Esophagus muscularis mucosa (tissue), 4 donors: Measurements from ENCODE around the gene HYAL1. TPM values are rescaled to one million over a fixed set of nuclear protein-coding genes. Genes with fewer than 3 reads are reported as not detected.

Source experiments
- DNase-seq: peaks from one replicate; pipeline ENCODE4 v3.0.0-alpha.2; 2017; ENCODE audit errors: extremely low spot score
- H3K27ac ChIP-seq, 4 donors: fragments of 200-600 bp; sonication (generic); replicated peaks in 1 of 4; 1 replicate in 3 of 4; 2 replicates in 1 of 4; pipeline ENCODE4 v1.5.1; 2016 to 2019; ENCODE audit warnings: mild to moderate bottlenecking in 1 of 4
- H3K27me3 ChIP-seq, 4 donors: fragments of 200-600 bp; sonication (generic); one replicate each; pipeline versions ENCODE4 v1.5.1 to v1.6.0; 2016 to 2019
- H3K36me3 ChIP-seq, 4 donors: fragments of 200-600 bp; sonication (generic); one replicate each; pipeline ENCODE4 v1.5.1; 2016 to 2019
- H3K4me1 ChIP-seq, 4 donors: fragments of 200-600 bp; sonication (generic); one replicate each; pipeline ENCODE4 v1.5.1; 2016 to 2019
- H3K4me3 ChIP-seq, 4 donors: fragments of 200-600 bp; sonication (generic); 1 replicate in 2 of 4; 2 replicates in 2 of 4; pipeline ENCODE4 v1.5.1; 2016 to 2019; ENCODE audit warnings: mild to moderate bottlenecking in 4 of 4, moderate library complexity in 1 of 4
- H3K9me3 ChIP-seq, 4 donors: fragments of 200-600 bp; sonication (generic); 1 replicate in 3 of 4; 2 replicates in 1 of 4; pipeline ENCODE4 v1.5.1; 2016 to 2019
- CTCF ChIP-seq, 3 experiments: fragments of 200-600 bp in 2 of 3; fragments of 450-650 bp in 1 of 3; sonication (generic) in 2 of 3; IDR thresholded peaks; one replicate each; pipeline ENCODE4 v1.5.1; 2017 to 2019; ENCODE audit warnings: antibody characterized with exemption in 3 of 3, mild to moderate bottlenecking in 2 of 3, moderate library complexity in 1 of 3
- EP300 ChIP-seq: sonication (generic); formaldehyde crosslinking; IDR thresholded peaks from one replicate; pipeline ENCODE4 v1.6.1; 2017; ENCODE audit warnings: antibody characterized with exemption
- POLR2A ChIP-seq: fragments of 450-650 bp; IDR thresholded peaks from one replicate; pipeline ENCODE4 v1.6.1; 2017; ENCODE audit warnings: antibody characterized with exemption, moderate library complexity, mild to moderate bottlenecking, low read depth
- POLR2AphosphoS5 ChIP-seq, 2 donors: sonication (generic); formaldehyde crosslinking; IDR thresholded peaks; one replicate each; pipeline ENCODE4 v1.6.1; 2017; ENCODE audit warnings: antibody characterized with exemption in 2 of 2
- WGBS: methylation state at CpG from one replicate; pipeline ENCODE4 v1.1.5; 2018; 5-methylcytosine and 5-hydroxymethylcytosine counted together
- intact Hi-C: fragments of 100-400 bp; cut with DNase I; formaldehyde crosslinking; loops from one replicate; pipeline ENCODE4 v1.15.1; 2023
- total RNA-seq, 4 donors: library from RNA; depleted of rRNA; stranded (reverse); fragments of >200 nt; gene quantifications; one replicate each; pipeline versions ENCODE4 v1.1.0 to v1.2.1, GENCODE V29; 2016

HYAL1 gene
- total RNA-seq, 4 donors from 2014 or later: 8.3 to 15.6 (median 9.0) TPM

GRCh38 chr3:50255251-50255615 lies 48.1 kb downstream of the HYAL1 start:
- Histone ChIP-seq H3K4me3 (no peak overlapping the region), H3K9me3 (no peaks in the 10 kb centered on the region), H3K27ac (peak overlapping the region; percentile 75 to 79 (median 76)), H3K4me1 (peaks cover 74 to 93% (median 90%) of the 10 kb centered on the region in 4 donors), H3K27me3 (no peaks in the 10 kb centered on the region), H3K36me3 (peaks cover 43 to 87% (median 74%) of the 10 kb centered on the region in 4 donors)
- DNase-seq: no peak
- intact Hi-C loops: no loop called here
- WGBS: 74% methylated on average over 9 of the region's 9 CpGs
- no peak for TF ChIP-seq CTCF (IDR thresholded peaks at IDR 0.05)
- no peak for TF ChIP-seq EP300

- peaks cover 77 to 93% (median 90%) of the 10 kb centered on the region in 4 donors for H3K4me1 ChIP-seq
- no peak overlapping the region for H3K4me3 ChIP-seq
- intact Hi-C loops: no loop called here
- H3K36me3 ChIP-seq: peaks cover 43 to 91% (median 75%) of the 10 kb centered on the region in 4 donors
- 54% methylated on average over 7 of the region's 8 CpGs for WGBS
- H3K9me3 ChIP-seq: no peaks in the 10 kb centered on the region
- H3K27ac ChIP-seq: peak overlapping the region; percentile 75 to 79 (median 76)
- peak; percentile 66 to 73 for TF ChIP-seq POLR2AphosphoS5 (IDR thresholded peaks at IDR 0.05)
- no peak for TF ChIP-seq EP300
- H3K27me3 ChIP-seq: no peaks in the 10 kb centered on the region
- no peak for DNase-seq
These were observed 48.7 kb downstream of the HYAL1 start for GRCh38 chr3:50254577-50255250.

GRCh38 chr3:50251220-50251619 lies 52.2 kb downstream of the HYAL1 start:
- no peak for DNase-seq
- Histone ChIP-seq H3K4me1 (peaks cover 88 to 97% (median 95%) of the 10 kb centered on the region in 4 donors), H3K4me3 (no peak overlapping the region), H3K27ac (peak overlapping the region; percentile 38 to 92 (median 82)), H3K36me3 (peaks cover 26 to 66% (median 46%) of the 10 kb centered on the region in 4 donors), H3K9me3 (no peaks in the 10 kb centered on the region), H3K27me3 (no peaks in the 10 kb centered on the region)
- WGBS: 79% methylated on average over 8 of the region's 8 CpGs
- no peak for TF ChIP-seq POLR2A
- no peak for TF ChIP-seq POLR2AphosphoS5 (IDR thresholded peaks at IDR 0.05)
- TF ChIP-seq EP300: no peak
- no peak for TF ChIP-seq CTCF (IDR thresholded peaks at IDR 0.05)
- intact Hi-C loops: no loop called here

GRCh38 chr3:50250514-50250913 lies 52.9 kb downstream of the HYAL1 start:
- TF ChIP-seq CTCF (IDR thresholded peaks at IDR 0.05): no peak
- no peak for TF ChIP-seq POLR2AphosphoS5 (IDR thresholded peaks at IDR 0.05)
- H3K36me3 ChIP-seq: peaks cover 22 to 59% (median 40%) of the 10 kb centered on the region in 4 donors
- no peak overlapping the region for H3K4me3 ChIP-seq
- peaks cover 90 to 100% (median 95%) of the 10 kb centered on the region in 4 donors for H3K4me1 ChIP-seq
- no peaks in the 10 kb centered on the region for H3K9me3 ChIP-seq
- 90% methylated on average over 4 of the region's 4 CpGs for WGBS
- intact Hi-C loops: no loop called here
- DNase-seq: no peak
- no peaks in the 10 kb centered on the region for H3K27me3 ChIP-seq
- peak overlapping the region; percentile 38 to 92 (median 82) for H3K27ac ChIP-seq

Other genes with a start within 250 kb of the HYAL1 start
- 100 to 1,000 TPM in 2 of 4 donors, 10 to 100 TPM in 2; 78.0 to 161 (median 95.8) TPM for gene RBM5, start 214.7 kb downstream of the HYAL1 start, total RNA-seq
- gene SEMA3F, start 148.2 kb downstream of the HYAL1 start, total RNA-seq: 10 to 100 TPM; 11.9 to 46.5 (median 23.3) TPM
- not detected for gene GNAT1, start 112.0 kb downstream of the HYAL1 start, total RNA-seq
- under 1 TPM in 2 of 4 donors, not detected in 2; 0.11 to 0.39 TPM for gene SLC38A3, start 98.3 kb downstream of the HYAL1 start, total RNA-seq
- gene GNAI2, start 67.4 kb downstream of the HYAL1 start, total RNA-seq: 100 to 1,000 TPM; 149 to 297 (median 239) TPM
- 10 to 100 TPM; 37.4 to 66.6 (median 46.4) TPM for gene SEMA3B, start 34.4 kb downstream of the HYAL1 start, total RNA-seq
- gene LSMEM2, start 24.5 kb downstream of the HYAL1 start, total RNA-seq: not detected
- gene IFRD2, start 11.1 kb downstream of the HYAL1 start, total RNA-seq: 100 to 1,000 TPM in 1 of 4 donors, 10 to 100 TPM in 3; 49.4 to 106 (median 85.8) TPM
- gene HYAL3, start 4.2 kb downstream of the HYAL1 start, total RNA-seq: 1 to 10 TPM; 2.1 to 6.7 (median 3.4) TPM
- 1 to 10 TPM; 6.8 to 9.5 (median 8.0) TPM for gene NAA80, start 4.2 kb downstream of the HYAL1 start, total RNA-seq
- gene HYAL2, start 19.2 kb upstream of the HYAL1 start, total RNA-seq: 100 to 1,000 TPM in 2 of 4 donors, 10 to 100 TPM in 2; 37.4 to 114 (median 97.2) TPM
- 10 to 100 TPM; 18.7 to 40.6 (median 37.5) TPM for gene TUSC2, start 24.6 kb upstream of the HYAL1 start, total RNA-seq
- gene RASSF1, start 37.3 kb upstream of the HYAL1 start, total RNA-seq: 10 to 100 TPM; 28.7 to 44.2 (median 33.2) TPM
- under 1 TPM in 3 of 4 donors, not detected in 1; 0.50 to 0.57 (median 0.52) TPM for gene ZMYND10, start 42.2 kb upstream of the HYAL1 start, total RNA-seq
- gene NPRL2, start 47.2 kb upstream of the HYAL1 start, total RNA-seq: 10 to 100 TPM; 10.4 to 16.7 (median 14.2) TPM
- gene CYB561D2, start 47.3 kb upstream of the HYAL1 start, total RNA-seq: 10 to 100 TPM in 1 of 4 donors, 1 to 10 TPM in 3; 5.4 to 12.4 (median 8.1) TPM
- 10 to 100 TPM; 37.0 to 85.6 (median 66.3) TPM for gene TMEM115, start 55.9 kb upstream of the HYAL1 start, total RNA-seq
- 1 to 10 TPM in 2 of 4 donors, under 1 TPM in 2; 0.84 to 2.8 (median 1.1) TPM for gene CACNA2D2, start 200.1 kb upstream of the HYAL1 start, total RNA-seq